GM11168 (cell line): ENCODE results near the gene LYSMD1.

Experiments
- in situ Hi-C: fragments of 300-500 bp; cut with MboI; formaldehyde crosslinking; loops from one replicate; pipeline ENCODE4 v1.12.0; 2022; ENCODE audit warnings: low sequenced_read_pairs; ENCODE audit not compliant: unreplicated experiment

LYSMD1 gene

GRCh38 chr1:151143986-151144385, 21.7 kb downstream of the LYSMD1 start:
- in situ Hi-C loops: no loop called here

DNA sequence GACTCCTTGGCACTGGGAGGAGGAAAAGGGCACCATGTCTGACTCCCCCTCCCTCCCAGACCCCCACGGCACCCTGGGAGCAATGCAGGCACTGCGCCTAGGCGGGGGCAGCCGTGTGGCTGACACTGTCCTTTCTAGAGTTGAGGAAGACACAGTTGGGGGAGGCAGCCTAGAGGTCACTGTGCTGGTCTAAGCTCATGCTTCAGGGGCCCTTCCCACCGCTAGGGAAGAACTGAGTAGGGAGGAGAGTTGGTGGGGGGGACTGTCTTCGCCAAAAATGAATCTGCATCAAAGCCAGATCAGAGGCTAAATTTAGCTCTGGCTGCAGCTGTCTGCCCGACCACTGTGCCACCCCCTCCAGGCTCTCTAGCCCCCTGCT, 22.7 kb downstream of the LYSMD1 start:
- in situ Hi-C loops: no loop called here

GRCh38 chr1:151142411-151143056, 23.2 kb downstream of the LYSMD1 start:
- in situ Hi-C loops: no loop called here

DNA sequence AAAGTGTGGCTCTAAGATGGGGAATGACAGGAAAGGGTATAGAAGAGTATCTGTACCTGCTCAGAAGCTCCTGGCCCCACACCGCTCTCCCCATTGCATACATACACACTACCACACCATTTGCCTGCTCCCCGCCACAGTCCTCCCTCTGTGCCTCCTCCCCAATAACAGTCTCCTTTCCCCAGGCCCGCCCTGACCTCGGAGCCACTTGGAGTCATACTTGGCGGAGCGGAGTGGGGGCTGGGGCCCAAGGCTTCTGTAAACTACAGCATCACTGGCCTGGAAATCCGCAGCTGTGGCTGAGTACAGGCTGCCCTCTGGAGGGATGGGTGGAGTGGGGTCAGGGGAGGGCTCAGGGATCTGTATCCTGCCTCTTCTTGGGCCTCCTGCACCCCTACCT, 27.9 kb downstream of the LYSMD1 start:
- in situ Hi-C loops: no loop called here

DNA sequence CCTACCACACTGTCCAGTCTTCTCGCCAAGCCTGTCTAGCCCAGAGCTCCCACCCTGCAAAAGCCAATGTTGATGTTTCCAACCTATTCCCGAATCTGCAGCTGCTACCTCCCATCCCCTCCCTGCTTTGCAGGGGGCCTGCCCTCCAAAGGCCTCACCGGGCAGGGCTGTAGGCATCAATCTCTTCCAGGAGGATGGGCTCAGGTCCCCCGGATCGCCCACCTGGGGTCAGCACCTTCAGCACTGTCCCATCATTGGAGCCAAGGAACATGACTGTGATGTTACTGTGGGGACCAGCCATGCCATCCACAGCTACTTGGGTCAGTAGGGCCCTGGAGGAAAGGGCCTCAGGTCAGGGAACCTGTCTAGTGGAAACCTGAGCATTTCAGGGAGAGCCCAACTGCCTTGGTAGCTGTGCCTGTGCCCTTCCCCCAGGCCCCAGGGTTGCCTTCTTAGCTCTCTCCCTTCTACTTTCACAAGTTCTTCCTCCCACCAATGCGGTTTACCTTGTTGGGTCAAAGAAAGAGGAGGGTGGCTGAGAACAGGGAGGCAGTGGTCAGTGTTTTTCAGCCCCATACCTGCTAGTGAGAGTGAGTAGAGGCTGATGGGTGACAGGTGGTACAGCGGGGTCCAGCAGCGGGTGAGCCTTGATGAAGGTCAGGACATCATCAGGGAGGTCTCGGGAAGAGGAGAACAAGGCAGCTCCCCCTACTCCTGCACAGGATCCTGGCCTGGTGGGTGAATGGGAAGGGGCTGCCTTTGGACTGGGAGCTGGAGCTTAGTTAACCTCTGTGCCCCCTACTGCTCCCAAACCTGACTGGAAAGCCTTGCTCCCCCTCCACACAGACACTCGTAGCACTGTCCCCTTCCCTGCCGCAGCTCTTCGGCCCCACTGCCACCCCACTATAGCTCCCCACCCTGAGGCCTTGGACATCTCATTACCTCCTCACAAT, 30.0 kb downstream of the LYSMD1 start:
- in situ Hi-C loops: no loop called here

- in situ Hi-C loops: no loop called here
Measured at GRCh38 chr1:151134991-151135390, 30.7 kb downstream of the LYSMD1 start.

- in situ Hi-C loops: no loop called here
Measured at GRCh38 chr1:151134396-151134795, 31.3 kb downstream of the LYSMD1 start.

DNA sequence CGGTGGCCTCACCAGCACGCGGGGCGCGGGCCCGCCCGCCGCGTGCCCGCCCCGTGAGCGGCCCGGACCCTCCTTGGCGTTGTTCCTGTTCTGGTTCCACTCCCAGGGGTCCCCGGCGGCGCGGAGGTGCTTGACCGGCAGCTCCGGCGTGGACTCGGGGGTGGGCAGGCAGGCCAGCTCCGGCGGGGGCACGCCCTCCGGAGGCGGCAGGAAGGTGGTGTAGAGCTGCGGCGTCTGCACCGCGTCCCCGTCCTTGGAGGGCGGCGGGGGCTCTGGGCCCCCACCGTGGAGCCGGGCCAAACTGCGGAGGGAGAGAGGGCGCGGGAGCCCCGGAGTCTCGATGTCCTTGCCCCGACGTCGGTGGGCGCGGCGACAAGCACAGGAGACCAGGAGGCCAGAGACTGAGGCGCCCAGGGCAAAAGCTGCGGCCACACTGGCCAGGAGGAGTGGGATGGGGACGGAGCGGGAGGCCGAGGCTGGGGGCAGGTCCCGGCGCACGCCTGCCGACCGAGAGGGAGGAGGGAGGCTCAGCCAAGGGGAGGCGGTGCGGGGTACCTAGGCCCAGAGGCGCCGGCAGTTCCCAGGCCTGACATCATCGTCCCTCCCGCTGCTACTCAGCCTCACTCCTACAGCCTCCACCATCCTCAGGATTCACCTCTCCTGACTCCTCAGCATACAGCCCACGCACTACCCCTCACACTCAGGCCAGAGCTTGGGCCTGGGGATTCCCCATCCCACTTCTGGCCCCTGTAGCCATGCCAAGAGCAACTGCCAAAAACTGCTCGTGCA, 32.5 kb downstream of the LYSMD1 start:
- in situ Hi-C loops: no loop called here

DNA sequence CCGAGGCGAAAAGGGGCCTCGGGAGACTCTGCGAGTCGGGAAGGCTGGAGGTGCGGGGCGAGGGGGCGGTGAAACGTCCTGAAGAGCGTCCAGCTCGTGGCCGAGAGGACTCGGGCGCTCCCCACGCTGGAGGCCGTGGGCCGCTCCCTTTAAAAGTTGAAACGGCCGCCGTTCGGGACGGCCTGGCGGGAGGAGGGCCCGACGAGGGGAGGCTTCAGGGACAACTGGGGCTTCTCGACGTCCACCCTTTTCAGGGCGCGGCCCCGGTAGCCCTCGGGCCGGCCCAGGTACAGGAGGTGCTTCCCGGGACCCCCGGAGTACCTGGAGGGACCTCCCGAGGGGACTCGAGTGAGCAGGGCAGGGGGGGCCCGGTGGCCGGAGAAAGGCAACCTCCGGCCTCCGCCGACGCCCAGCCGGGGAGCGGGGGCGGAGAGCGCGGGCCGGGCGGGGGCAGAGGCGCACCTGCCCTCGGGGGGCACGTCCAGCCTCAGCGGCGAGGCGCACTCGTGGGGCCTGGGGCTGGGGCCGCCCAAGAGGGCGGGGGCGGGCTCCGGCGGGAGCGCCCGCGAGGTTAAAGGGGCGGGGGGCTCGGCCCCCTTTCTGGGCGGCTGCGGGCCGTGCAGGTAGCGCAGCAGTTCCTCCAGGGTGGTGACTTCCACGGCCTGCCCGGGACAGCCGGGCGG, 33.2 kb downstream of the LYSMD1 start:
- in situ Hi-C loops: no loop called here

- in situ Hi-C loops: no loop called here
Measured at GRCh38 chr1:151131701-151132334, 33.9 kb downstream of the LYSMD1 start.

GRCh38 chr1:151130987-151131586, 34.6 kb downstream of the LYSMD1 start:
- in situ Hi-C loops: no loop called here

DNA sequence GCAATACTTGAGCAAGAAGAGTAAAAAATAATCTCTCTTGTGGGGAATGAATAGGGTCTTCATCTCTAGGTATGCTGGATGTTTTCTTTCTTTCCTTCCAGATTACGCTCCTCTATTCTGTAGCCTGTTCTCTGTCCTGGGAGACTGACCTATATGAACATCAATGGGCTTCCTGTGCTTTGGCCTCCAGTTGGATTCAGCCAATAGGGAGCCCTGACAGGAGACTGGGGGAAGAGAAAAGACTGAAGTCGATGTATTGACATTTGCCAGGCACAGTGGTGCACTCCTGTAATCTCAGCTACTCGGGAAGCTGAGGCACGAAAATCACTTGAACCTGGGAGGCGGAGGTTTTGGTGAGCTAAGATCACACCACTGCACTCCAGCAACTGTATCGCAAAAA, 36.9 kb downstream of the LYSMD1 start:
- in situ Hi-C loops: no loop called here

GRCh38 chr1:151124763-151125403, 40.8 kb downstream of the LYSMD1 start:
- in situ Hi-C loops: no loop called here

DNA sequence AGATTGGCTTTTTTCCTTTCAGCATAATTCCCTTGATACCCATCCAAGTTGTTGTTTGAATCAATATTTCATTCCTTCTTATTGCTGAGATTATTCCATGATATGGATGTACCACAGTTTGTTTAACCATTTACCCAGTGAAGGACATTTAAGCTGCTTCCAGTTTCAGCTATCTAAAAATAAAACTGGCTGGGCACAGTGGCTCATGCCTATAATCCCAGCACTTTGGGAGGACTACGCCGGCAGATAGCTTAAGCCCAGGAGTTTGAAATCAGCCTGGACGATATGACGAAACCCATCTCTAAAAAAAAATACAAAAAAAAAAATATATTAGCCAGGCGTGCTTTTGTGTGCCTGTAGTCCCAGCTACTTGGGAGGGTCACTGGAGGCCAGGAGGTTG, 51.8 kb downstream of the LYSMD1 start:
- in situ Hi-C loops: no loop called here
